GM06990 (cell line): ENCODE measurements around the gene ARID5B.

Source experiments
- DNase-seq: peaks from one replicate; pipeline ENCODE4 v3.0.0-alpha.2; 2011; ENCODE audit not compliant: insufficient read length; ENCODE audit errors: extremely low read depth
- H3K27me3 ChIP-seq: replicated peaks from 2 replicates; pipeline ENCODE4 v1.6.0; 2011; ENCODE audit warnings: low read length; ENCODE audit not compliant: control insufficient read depth, insufficient read depth
- H3K36me3 ChIP-seq: 2 replicates; pipeline ENCODE4 v1.5.1; 2011; ENCODE audit warnings: low read length; ENCODE audit not compliant: control insufficient read depth, insufficient read depth
- H3K4me3 ChIP-seq: replicated peaks from 2 replicates; pipeline ENCODE4 v1.5.1; 2011; ENCODE audit warnings: low read depth, mild to moderate bottlenecking, control low read depth, low read length
- CTCF ChIP-seq: IDR thresholded peaks from 2 replicates; pipeline ENCODE4 v1.5.1; 2011; ENCODE audit warnings: low read length, control low read depth, mild to moderate bottlenecking, inconsistent platforms; ENCODE audit not compliant: insufficient read depth, poor library complexity, severe bottlenecking

ARID5B gene

GRCh38 chr10:61953183-61953582 lies 51.7 kb downstream of the ARID5B start:
- no peaks in the 10 kb centered on the region for H3K27me3 ChIP-seq
- no peak for TF ChIP-seq CTCF

GRCh38 chr10:61957806-61958205 lies 56.3 kb downstream of the ARID5B start:
- H3K27me3 ChIP-seq: no peaks in the 10 kb centered on the region
- no peak for DNase-seq
- H3K36me3 ChIP-seq: no peaks in the 10 kb centered on the region; the same call in 1 of the 2 replicates
- no peak for TF ChIP-seq CTCF
- no peak overlapping the region for H3K4me3 ChIP-seq

More at GRCh38 chr10:61953183-61953582, 51.7 kb downstream of the ARID5B start:
- Histone ChIP-seq H3K4me3 (no peak overlapping the region), H3K36me3 (no peaks in the 10 kb centered on the region; the same call in none of the 2 replicates)
- no peak for DNase-seq

DNA sequence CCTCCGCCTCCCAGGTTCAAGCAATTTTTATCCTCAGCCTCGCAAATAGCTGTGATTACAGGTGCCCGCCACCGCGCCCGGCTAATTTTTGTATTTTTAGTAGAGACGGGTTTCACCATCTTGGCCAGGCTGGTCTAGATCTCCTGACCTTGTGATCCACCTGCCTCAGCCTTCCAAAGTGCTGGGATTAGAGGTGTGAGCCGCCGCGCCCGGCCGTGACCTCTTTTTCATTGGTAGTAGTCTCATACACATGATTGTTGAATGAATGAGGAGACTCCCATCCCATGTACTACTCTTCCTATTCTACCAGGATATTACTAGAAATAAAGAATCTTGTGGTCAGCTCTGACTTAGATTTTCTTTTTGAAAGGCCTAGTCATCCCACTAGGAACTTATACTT lies 56.8 kb downstream of the ARID5B start:
- H3K27me3 ChIP-seq: no peaks in the 10 kb centered on the region
- no peak for TF ChIP-seq CTCF
- DNase-seq: no peak
- H3K36me3 ChIP-seq: no peaks in the 10 kb centered on the region; the same call in 1 of the 2 replicates
- no peak overlapping the region for H3K4me3 ChIP-seq

DNA sequence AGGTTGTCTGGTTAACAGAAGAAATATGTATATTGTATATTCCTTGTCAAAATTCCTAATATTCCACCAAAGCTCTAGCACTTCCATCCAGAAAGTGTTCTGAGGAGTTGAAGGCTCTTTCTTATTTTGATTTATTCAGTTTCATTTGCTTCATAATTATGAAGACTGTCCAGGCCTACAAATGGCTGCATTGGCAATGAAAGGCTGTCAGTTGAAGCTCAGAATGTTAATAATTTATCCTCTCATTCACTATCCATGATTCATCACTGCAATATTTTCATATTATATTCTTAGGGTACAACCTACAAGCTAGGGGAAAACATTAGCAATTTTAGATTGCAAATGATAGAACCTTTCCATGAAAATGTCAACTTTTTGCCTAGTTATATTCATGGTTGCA lies 57.3 kb downstream of the ARID5B start:
- Histone ChIP-seq H3K4me3 (no peak overlapping the region), H3K27me3 (no peaks in the 10 kb centered on the region), H3K36me3 (no peaks in the 10 kb centered on the region; the same call in 1 of the 2 replicates)
- no peak for TF ChIP-seq CTCF
- DNase-seq: no peak

- H3K4me3 ChIP-seq: no peak overlapping the region
- no peaks in the 10 kb centered on the region for H3K27me3 ChIP-seq
- TF ChIP-seq CTCF: no peak
- no peak for DNase-seq
- no peaks in the 10 kb centered on the region; the same call in 1 of the 2 replicates for H3K36me3 ChIP-seq
These were observed 58.3 kb downstream of the ARID5B start for GRCh38 chr10:61959814-61960213.
